Cerebellar cortex (tissue), 1 donor: ENCODE measurements around the gene PHYHIPL.

Source experiments
- DNase-seq: peaks from one replicate; pipeline ENCODE4 v3.0.0-alpha.2; 2015; ENCODE audit warnings: low spot score

The PHYHIPL gene

GRCh38 chr10:59255463-59255862 is 79.0 kb downstream of the PHYHIPL start:
- DNase-seq: no peak

- DNase-seq: no peak
Measured at GRCh38 chr10:59257224-59257623, 80.8 kb downstream of the PHYHIPL start.

GRCh38 chr10:59258890-59259289 is 82.4 kb downstream of the PHYHIPL start:
- DNase-seq: no peak

- no peak for DNase-seq
Measured at GRCh38 chr10:59265141-59265540, 88.7 kb downstream of the PHYHIPL start.

GRCh38 chr10:59266321-59266720 is 89.9 kb downstream of the PHYHIPL start:
- DNase-seq: no peak

GRCh38 chr10:59268460-59268859 is 92.0 kb downstream of the PHYHIPL start:
- DNase-seq: no peak

- no peak for DNase-seq
Measured at GRCh38 chr10:59269651-59270050, 93.2 kb downstream of the PHYHIPL start.

- no peak for DNase-seq
Measured at GRCh38 chr10:59270492-59270891, 94.0 kb downstream of the PHYHIPL start.

- DNase-seq: no peak
Measured at GRCh38 chr10:59271160-59271559, 94.7 kb downstream of the PHYHIPL start.

- no peak for DNase-seq
Measured at GRCh38 chr10:59272061-59272460, 95.6 kb downstream of the PHYHIPL start.

GRCh38 chr10:59273445-59273844 is 97.0 kb downstream of the PHYHIPL start:
- no peak for DNase-seq

GRCh38 chr10:59276133-59276532 is 99.7 kb downstream of the PHYHIPL start:
- DNase-seq: no peak

- no peak for DNase-seq
Measured at GRCh38 chr10:59276919-59277318, 100.5 kb downstream of the PHYHIPL start.

GRCh38 chr10:59279476-59279875 is 103.0 kb downstream of the PHYHIPL start:
- DNase-seq: no peak

- no peak for DNase-seq
Measured at GRCh38 chr10:59279991-59280505, 103.6 kb downstream of the PHYHIPL start.

- DNase-seq: no peak
Measured at GRCh38 chr10:59281861-59282260, 105.4 kb downstream of the PHYHIPL start.

- no peak for DNase-seq
Measured at GRCh38 chr10:59283456-59284091, 107.1 kb downstream of the PHYHIPL start.

GRCh38 chr10:59284118-59284975 is 107.9 kb downstream of the PHYHIPL start:
- no peak for DNase-seq

- no peak for DNase-seq
Measured at GRCh38 chr10:59285073-59285472, 108.6 kb downstream of the PHYHIPL start.

GRCh38 chr10:59285848-59286247 is 109.4 kb downstream of the PHYHIPL start:
- DNase-seq: no peak

GRCh38 chr10:59287587-59288255 is 111.3 kb downstream of the PHYHIPL start:
- DNase-seq: no peak

- no peak for DNase-seq
Measured at GRCh38 chr10:59289853-59290252, 113.4 kb downstream of the PHYHIPL start.

- no peak for DNase-seq
Measured at GRCh38 chr10:59290448-59290847, 114.0 kb downstream of the PHYHIPL start.
